Erythroblast (primary cell): ENCODE data around the gene NLN.

Source experiments
- GATA1 ChIP-seq: IDR thresholded peaks from 2 replicates; pipeline ENCODE4 v1.6.1; 2011; ENCODE audit warnings: low read depth, mild to moderate bottlenecking, control low read depth, low read length, moderate library complexity
- POLR2A ChIP-seq: IDR thresholded peaks from 2 replicates; pipeline ENCODE4 v1.6.1; 2011; ENCODE audit warnings: mild to moderate bottlenecking, low read length

DNA sequence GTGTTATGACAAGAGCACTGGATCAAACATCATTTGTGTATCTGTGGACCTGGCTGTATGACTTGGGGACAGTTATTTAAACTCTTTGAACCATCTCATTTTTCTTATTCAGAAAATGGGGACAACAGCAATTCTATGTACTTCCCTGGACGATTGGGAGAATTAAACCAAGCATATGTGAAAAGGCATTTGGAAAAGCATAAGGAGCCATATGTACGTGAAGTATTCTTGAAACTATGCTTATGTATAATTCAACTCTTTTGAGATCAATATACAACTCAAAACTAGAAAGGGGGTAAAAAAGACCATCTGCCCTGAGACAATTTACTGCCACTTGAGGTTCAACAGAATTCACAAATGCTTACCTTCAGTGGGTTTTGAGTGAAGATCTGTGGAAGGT is 75.5 kb downstream of the NLN start:
- TF ChIP-seq POLR2A: no peak
- TF ChIP-seq GATA1: no peak
